ENCODE results near the gene CDSN.
"Not testable (repeated sequence)": the region's sequence is repeated elsewhere in the genome, so short reads cannot be mapped to it uniquely, and the experiment has no call there.

DNA sequence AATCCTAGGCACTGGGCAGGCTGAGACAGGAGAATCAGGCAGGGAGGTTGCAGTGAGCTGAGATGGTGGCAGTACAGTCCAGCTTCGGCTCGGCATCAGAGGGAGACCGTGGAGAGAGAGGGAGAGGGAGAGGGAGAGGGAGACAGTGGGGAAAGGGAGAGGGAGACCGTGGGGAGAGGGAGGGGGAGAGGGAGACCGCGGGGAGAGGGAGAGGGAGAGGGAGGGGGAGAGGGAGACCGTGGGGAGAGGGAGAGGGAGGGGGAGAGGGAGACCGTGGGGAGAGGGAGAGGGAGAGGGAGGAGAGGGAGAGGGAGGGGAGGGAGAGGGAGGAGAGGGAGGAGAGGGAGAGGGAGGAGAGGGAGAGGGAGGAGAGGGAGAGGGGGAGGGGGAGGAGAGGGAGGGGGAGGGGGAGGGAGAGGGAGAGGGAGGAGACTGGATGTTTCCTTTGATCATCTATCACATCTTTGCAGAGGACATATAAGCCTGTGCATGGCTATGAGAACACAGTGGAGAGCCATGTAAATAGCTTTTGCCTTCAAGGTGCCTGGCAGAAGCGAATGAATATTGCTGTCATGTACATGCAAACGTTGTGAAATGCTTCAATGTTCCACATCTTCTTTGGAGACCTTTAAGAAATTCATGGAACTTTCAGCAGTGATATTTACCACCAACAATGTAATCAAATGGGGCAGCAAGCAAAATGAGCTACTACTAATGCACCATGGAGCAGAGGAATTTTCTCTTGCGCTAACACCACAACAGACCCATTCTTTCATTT is 52.2 kb downstream of the CDSN start:
- not testable (repeated sequence) for TF ChIP-seq POLR2A (IDR thresholded peaks at IDR 0.05)
- TF ChIP-seq, protein P1, sequence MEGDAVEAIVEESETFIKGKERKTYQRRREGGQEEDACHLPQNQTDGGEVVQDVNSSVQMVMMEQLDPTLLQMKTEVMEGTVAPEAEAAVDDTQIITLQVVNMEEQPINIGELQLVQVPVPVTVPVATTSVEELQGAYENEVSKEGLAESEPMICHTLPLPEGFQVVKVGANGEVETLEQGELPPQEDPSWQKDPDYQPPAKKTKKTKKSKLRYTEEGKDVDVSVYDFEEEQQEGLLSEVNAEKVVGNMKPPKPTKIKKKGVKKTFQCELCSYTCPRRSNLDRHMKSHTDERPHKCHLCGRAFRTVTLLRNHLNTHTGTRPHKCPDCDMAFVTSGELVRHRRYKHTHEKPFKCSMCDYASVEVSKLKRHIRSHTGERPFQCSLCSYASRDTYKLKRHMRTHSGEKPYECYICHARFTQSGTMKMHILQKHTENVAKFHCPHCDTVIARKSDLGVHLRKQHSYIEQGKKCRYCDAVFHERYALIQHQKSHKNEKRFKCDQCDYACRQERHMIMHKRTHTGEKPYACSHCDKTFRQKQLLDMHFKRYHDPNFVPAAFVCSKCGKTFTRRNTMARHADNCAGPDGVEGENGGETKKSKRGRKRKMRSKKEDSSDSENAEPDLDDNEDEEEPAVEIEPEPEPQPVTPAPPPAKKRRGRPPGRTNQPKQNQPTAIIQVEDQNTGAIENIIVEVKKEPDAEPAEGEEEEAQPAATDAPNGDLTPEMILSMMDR (IDR thresholded peaks at IDR 0.05), result not testable (repeated sequence)

Data from prostate gland (tissue), 2 donors.